B cell (primary cell): ENCODE data around the gene KCNH5.

Source experiments
- EZH2 ChIP-seq: IDR thresholded peaks from 2 replicates; pipeline ENCODE4 v1.6.1; 2012; ENCODE audit warnings: borderline replicate concordance, low read depth, mild to moderate bottlenecking, moderate library complexity, low read length; ENCODE audit not compliant: insufficient read depth, poor library complexity, severe bottlenecking
- TF ChIP-seq, protein P1 (sequence below): fragments of 200-600 bp; IDR thresholded peaks from one replicate; pipeline ENCODE4 v1.8.0; 2022; ENCODE audit warnings: antibody characterized with exemption, mild to moderate bottlenecking

DNA sequence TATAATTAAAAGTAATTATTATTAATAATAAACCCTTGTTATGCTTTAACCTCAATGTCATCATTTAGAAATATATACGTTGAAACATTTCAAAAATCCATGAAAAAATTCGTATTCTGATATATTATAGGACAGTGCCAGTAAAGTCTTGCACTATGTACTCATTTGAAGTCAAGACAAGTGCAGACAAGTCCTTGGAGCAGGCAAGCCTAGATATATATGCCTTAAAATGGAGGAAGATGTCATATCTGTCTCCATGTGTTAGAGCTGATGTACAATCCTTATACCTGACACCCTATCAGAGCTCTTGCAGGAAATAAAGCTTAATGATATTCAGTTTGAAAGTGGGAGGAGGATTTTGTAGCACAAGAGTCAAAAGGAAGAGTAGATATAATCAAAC lies 310.4 kb downstream of the KCNH5 start:
- TF ChIP-seq, protein P1, sequence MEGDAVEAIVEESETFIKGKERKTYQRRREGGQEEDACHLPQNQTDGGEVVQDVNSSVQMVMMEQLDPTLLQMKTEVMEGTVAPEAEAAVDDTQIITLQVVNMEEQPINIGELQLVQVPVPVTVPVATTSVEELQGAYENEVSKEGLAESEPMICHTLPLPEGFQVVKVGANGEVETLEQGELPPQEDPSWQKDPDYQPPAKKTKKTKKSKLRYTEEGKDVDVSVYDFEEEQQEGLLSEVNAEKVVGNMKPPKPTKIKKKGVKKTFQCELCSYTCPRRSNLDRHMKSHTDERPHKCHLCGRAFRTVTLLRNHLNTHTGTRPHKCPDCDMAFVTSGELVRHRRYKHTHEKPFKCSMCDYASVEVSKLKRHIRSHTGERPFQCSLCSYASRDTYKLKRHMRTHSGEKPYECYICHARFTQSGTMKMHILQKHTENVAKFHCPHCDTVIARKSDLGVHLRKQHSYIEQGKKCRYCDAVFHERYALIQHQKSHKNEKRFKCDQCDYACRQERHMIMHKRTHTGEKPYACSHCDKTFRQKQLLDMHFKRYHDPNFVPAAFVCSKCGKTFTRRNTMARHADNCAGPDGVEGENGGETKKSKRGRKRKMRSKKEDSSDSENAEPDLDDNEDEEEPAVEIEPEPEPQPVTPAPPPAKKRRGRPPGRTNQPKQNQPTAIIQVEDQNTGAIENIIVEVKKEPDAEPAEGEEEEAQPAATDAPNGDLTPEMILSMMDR, result no peak
- no peak for TF ChIP-seq EZH2
